Upper lobe of right lung (tissue), 1 donor: Measurements from ENCODE around the gene DNAJA2. TPM values are rescaled to one million over a fixed set of nuclear protein-coding genes. Genes with fewer than 3 reads are reported as not detected.
"Not testable (repeated sequence)": the region's sequence is repeated elsewhere in the genome, so short reads cannot be mapped to it uniquely, and the experiment has no call there.

Experiments
- ATAC-seq: fragments of 200-7000 bp; cut with Tn5 transposase; one replicate; pipeline ENCODE4 v1.9.1; 2020; ENCODE audit warnings: mild to moderate bottlenecking, moderate library complexity
- DNase-seq: peaks from one replicate; pipeline ENCODE4 v3.0.0-alpha.2; 2020
- H3K27ac ChIP-seq: fragments of 200-600 bp; one replicate; pipeline ENCODE4 v1.8.0; 2022
- H3K27me3 ChIP-seq: fragments of 200-600 bp; one replicate; pipeline ENCODE4 v1.8.0; 2022; ENCODE audit warnings: mild to moderate bottlenecking
- H3K36me3 ChIP-seq: fragments of 200-600 bp; one replicate; pipeline ENCODE4 v1.8.0; 2022
- H3K4me1 ChIP-seq: fragments of 200-600 bp; one replicate; pipeline ENCODE4 v1.8.0; 2022
- H3K4me3 ChIP-seq: fragments of 200-600 bp; one replicate; pipeline ENCODE4 v1.8.0; 2022; ENCODE audit warnings: mild to moderate bottlenecking
- H3K9me3 ChIP-seq: fragments of 200-600 bp; one replicate; pipeline ENCODE4 v1.8.0; 2022
- CTCF ChIP-seq: fragments of 200-600 bp; IDR thresholded peaks from one replicate; pipeline ENCODE4 v1.8.0; 2022; ENCODE audit warnings: antibody characterized with exemption
- intact Hi-C: fragments of 100-400 bp; cut with DNase I; formaldehyde crosslinking; loops from one replicate; pipeline ENCODE4 v1.11.0; 2022
- total RNA-seq: library from RNA; stranded (reverse); fragmentation: NEBNext Ultra II Directional; extraction: Animal tissue kit (Norgen Biotek cat#: 25700); gene quantifications from one replicate; pipeline ENCODE4 v1.2.1, GENCODE V29; 2021
- donor health status: DM: no; HTN: yes; CAD: no; lungs with severe emphysema.

The DNAJA2 gene
- total RNA-seq, 1 donor from 2014 or later, result 43.4 TPM

DNA sequence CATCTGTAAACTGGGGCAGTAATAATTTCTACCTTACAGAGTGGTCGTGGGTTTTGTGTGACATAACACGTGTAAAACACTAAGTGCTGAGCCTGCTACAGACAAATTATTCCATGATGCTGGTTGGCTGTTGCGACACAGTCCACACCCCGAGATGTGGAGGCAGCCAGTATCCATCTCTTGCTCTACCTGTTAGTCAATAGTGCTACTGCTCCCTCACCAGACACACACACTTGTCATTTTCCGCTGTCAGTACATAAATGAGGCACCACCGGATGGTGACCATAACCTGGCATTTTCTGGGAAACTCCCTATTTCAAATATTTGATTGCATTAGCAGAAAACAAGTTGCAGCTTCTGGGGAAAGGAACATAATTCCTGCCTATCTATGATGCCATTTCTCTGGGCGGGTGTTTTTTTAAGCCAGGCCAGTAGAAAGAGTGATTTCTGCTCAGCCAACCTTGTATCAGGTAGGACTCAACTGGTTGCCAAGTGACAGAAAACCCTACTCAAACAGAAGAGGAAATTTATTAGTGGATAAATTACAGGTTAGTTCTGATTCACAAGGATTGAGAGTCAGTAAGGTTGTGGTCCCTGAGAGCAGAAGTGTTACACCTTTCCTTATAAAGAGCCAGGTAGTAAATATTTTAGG, 24.1 kb downstream of the DNAJA2 start:
- no peaks in the 10 kb centered on the region for H3K27me3 ChIP-seq
- H3K9me3 ChIP-seq, result no peaks in the 10 kb centered on the region
- intact Hi-C loops, result no loop called here
- no peak for TF ChIP-seq CTCF
- H3K36me3 ChIP-seq, result peaks cover under 1% of the 10 kb centered on the region
- H3K27ac ChIP-seq, result no peak overlapping the region
- DNase-seq (no peak), ATAC-seq (no peak)
- no peaks in the 10 kb centered on the region for H3K4me1 ChIP-seq
- no peak overlapping the region for H3K4me3 ChIP-seq

DNA sequence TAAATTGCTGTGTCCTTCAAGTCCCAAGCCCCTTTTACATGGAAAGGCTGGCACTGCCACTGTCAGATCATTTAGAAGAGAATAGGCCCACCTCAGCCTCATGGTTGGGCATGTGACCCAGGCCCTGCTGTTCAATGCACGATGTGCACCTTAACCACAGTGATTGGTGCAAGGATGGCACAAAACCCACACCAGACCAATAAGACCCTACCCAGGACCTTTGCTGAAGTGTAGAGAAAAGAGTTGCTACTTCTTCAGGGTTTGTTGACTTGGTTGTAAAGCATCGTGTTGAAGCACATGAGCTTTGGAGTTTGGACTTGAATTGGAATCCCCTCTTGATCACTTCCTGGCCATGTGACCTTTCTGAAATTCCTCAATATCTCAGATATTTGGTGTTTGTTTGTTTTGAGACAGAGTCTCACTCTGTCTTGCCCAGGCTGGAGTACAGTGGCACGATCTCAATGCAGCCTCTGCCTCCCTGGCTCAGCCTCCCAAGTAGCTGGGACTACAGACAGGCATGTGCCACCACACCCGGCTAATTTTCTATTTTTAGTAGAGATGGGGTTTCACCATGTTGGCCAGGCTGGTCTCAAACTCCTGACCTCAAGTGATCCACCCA, 24.8 kb downstream of the DNAJA2 start:
- no peaks in the 10 kb centered on the region for H3K4me1 ChIP-seq
- intact Hi-C loops, result no loop called here
- TF ChIP-seq CTCF, result no peak
- no peaks in the 10 kb centered on the region for H3K9me3 ChIP-seq
- H3K27me3 ChIP-seq, result no peaks in the 10 kb centered on the region
- no peak overlapping the region for H3K27ac ChIP-seq
- no peak for ATAC-seq
- no peak overlapping the region for H3K4me3 ChIP-seq
- DNase-seq, result no peak
- no peaks in the 10 kb centered on the region for H3K36me3 ChIP-seq

GRCh38 chr16:46947900-46948547, 25.4 kb downstream of the DNAJA2 start:
- Histone ChIP-seq H3K27ac (no peak overlapping the region), H3K4me3 (no peak overlapping the region), H3K27me3 (no peaks in the 10 kb centered on the region), H3K4me1 (no peaks in the 10 kb centered on the region), H3K36me3 (no peaks in the 10 kb centered on the region), H3K9me3 (no peaks in the 10 kb centered on the region)
- intact Hi-C loops, result no loop called here
- DNase-seq (no peak), ATAC-seq (peak; percentile 72)
- TF ChIP-seq CTCF, result peak; percentile 48

DNA sequence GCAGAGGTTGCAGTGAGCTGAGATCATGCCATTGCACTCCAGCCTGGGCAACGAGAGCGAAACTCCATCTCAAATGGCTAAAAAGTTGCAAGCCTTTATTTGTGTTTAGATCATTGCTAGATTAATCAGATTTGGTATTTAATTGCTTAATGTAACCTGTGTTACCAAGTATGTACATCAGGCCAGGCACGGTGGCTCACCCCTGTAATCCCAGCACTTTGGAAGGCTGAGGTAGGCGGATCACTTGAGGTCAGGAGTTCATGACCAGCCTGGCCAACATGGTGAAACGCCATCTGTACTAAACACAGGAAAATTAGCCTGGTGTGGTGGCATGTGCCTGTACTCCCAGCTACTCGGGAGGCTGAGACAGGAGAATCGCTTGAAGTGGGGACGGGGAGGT, 28.8 kb downstream of the DNAJA2 start:
- H3K36me3 ChIP-seq, DNase-seq, H3K9me3 ChIP-seq, H3K4me3 ChIP-seq, ATAC-seq, intact Hi-C loops, H3K27ac ChIP-seq, H3K4me1 ChIP-seq, H3K27me3 ChIP-seq: not testable (repeated sequence)

DNA sequence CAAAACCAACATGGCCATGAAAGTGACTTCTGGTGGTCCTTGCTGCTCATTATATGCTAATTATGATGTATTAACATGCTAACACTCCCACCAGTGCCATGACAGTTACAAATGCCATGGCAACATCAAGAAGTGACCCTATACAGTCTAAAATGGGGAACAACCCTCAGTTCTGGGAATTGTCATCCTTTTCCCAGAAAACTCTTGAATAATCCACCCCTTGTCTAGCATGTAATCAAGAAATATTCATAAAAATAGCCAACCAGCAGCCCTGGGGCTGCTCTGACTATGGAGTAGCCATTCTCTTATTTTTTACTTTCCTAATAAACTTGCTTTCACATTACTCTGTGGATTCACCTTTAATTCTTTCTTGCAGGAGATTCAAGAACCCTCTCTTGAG, 35.9 kb downstream of the DNAJA2 start:
- Histone ChIP-seq H3K27me3 (no peaks in the 10 kb centered on the region), H3K4me3 (no peak overlapping the region), H3K9me3 (no peaks in the 10 kb centered on the region), H3K36me3 (no peaks in the 10 kb centered on the region), H3K27ac (no peak overlapping the region), H3K4me1 (no peaks in the 10 kb centered on the region)
- intact Hi-C loops, result no loop called here
- DNase-seq (no peak), ATAC-seq (no peak)
- no peak for TF ChIP-seq CTCF

DNA sequence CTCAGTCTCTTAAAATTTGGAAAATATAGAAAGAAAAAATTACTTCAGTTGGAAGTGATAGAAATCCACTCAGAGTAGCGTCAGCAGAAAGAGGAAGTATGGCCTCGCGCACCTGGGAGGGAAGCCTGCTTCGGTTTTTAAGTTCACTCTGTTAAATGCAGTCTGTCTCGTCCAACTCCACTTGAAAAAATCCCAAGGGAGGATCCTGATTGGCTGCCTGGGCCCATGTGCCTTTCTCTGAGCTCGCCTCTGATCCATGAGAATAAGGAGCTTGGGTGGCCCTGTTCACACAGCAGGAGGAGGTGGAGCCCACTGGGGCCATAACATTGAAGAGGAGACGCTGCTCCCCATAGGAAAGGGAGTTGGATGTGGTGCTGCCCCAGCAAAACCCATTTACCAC, 40.7 kb downstream of the DNAJA2 start:
- H3K4me3 ChIP-seq, result no peak overlapping the region
- no peaks in the 10 kb centered on the region for H3K9me3 ChIP-seq
- H3K4me1 ChIP-seq, result no peaks in the 10 kb centered on the region
- no peak for ATAC-seq
- no peak for DNase-seq
- no peaks in the 10 kb centered on the region for H3K36me3 ChIP-seq
- no peak for TF ChIP-seq CTCF
- intact Hi-C loops, result no loop called here
- H3K27me3 ChIP-seq, result no peaks in the 10 kb centered on the region
- H3K27ac ChIP-seq, result no peak overlapping the region
